Activated T-helper 17 cell treated with anti-CD3 and anti-CD28 coated beads, Interleukin-2, amount 50 U/mL, for 72 hours (primary cell): Measurements from ENCODE around the gene PEPD. TPM values are rescaled to one million over a fixed set of nuclear protein-coding genes. Genes with fewer than 3 reads are reported as not detected.
A peak's percentile ranks its signal among the peaks of the same experiment; 100 is the strongest.

Source experiments
- ATAC-seq: fragments of 150-1000 bp; cut with Tn5 transposase; replicated peaks from 2 replicates; pipeline ENCODE4 v1.10.0; 2021; ENCODE audit warnings: mild to moderate bottlenecking, moderate library complexity
- H3K27ac Mint-ChIP-seq: one replicate; pipeline ENCODE4 v1.8.0; 2022; ENCODE audit warnings: mixed read lengths
- H3K27me3 Mint-ChIP-seq: one replicate; pipeline ENCODE4 v1.8.0; 2022; ENCODE audit warnings: mixed read lengths
- H3K36me3 Mint-ChIP-seq: one replicate; pipeline ENCODE4 v1.8.0; 2022; ENCODE audit warnings: low read depth, mild to moderate bottlenecking, mixed read lengths
- H3K4me1 Mint-ChIP-seq: one replicate; pipeline ENCODE4 v1.8.0; 2022; ENCODE audit warnings: mixed read lengths
- H3K4me3 Mint-ChIP-seq: one replicate; pipeline ENCODE4 v1.8.0; 2022; ENCODE audit warnings: mild to moderate bottlenecking, mixed read lengths
- H3K9me3 Mint-ChIP-seq: one replicate; pipeline ENCODE4 v1.8.0; 2022; ENCODE audit warnings: mixed read lengths
- total RNA-seq, 2 donors: library from RNA; stranded (reverse); gene quantifications; one replicate each; pipeline ENCODE4 v1.2.3, GENCODE V29; 2022

Gene PEPD
- total RNA-seq, 2 donors from 2014 or later = 16.4 to 33.1 TPM

DNA sequence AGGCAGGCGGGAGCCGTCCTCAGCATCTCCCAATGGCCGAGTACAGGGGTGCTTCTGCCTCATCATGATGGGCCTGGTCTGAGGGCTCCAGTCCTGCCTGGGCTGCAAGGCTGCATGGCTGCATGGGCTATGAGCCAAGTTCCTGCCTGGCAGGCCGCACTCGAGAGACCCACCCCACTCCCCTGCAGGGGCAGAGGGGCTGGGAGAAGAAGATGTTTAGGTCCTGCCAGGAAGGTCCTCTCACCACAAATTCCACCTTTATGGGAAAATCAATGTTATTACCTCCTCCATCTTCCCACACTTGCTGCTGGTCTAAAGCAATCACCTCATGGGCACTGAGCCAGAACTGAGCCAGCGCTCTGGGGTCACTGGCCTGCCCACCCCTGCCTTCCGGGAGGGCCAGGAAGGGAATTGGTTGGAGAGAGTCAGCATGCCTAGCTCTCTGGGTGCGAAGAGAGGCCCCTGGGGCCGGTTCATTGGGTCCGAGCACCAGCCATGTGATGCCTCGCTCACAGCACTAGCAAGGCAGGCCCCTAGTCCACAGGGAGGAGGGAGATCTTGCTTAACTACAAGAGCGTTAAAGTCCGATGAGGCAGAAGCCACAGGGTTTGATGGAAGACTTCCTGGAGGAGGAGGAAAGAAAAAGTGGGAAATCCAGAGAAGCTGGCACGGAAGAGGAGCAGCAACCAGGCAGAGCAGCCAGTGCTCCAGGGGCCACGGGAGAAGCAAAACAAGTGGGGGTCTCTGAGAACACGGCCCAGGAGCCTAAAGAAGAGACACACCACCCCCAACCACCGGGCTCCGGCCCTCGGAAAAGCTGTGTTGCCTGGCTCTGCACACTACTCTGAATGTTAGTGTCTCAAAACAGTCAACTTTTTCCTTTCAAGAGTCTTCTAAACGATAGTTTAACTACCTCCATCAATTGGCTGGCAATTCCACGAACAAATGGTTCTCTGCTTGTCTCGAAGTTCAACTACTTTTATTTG, 84.9 kb downstream of the PEPD start:
- no peaks in the 10 kb centered on the region for H3K9me3 Mint-ChIP-seq
- H3K27ac Mint-ChIP-seq = no peak overlapping the region
- no peaks in the 10 kb centered on the region for H3K36me3 Mint-ChIP-seq
- H3K27me3 Mint-ChIP-seq = no peaks in the 10 kb centered on the region
- peaks cover 3% of the 10 kb centered on the region for H3K4me1 Mint-ChIP-seq
- ATAC-seq = no peak
- no peak overlapping the region for H3K4me3 Mint-ChIP-seq

DNA sequence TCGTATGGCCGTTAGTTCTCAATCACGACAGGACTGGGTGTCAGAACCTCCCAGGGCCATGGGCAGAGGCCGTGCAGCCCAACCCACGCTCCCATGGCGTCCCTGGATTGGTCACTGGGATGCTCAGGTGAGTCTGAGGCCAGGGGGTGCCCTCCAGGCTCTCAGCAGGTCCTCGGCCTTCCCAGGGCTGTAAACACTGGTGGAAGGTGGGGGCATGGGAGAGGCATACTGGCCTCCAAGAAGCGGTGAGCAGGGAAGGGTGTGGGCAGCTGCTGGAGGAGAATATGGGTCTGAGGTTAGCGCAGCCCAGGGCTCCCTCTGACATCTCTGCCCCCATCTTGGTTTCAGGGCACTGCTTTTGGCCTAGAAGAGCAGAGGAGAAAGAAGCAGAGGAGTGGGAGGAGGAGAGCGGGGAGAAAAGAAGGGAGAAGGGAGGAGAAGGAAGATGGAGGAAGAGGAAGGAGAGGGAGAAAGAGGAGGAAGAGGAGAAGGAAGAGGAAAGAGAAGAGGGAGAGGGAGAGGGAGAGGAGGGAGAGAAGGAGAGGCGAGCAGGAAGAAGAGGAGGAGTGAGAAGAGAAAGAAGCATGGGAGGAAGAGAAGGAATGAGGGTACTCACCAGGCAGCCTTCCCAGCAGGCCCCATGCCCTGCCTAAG, 85.8 kb downstream of the PEPD start:
- Mint-ChIP-seq H3K4me3 (no peak overlapping the region), H3K36me3 (no peaks in the 10 kb centered on the region), H3K27me3 (no peaks in the 10 kb centered on the region), H3K9me3 (no peaks in the 10 kb centered on the region), H3K4me1 (peaks cover 7% of the 10 kb centered on the region), H3K27ac (peak overlapping the region; percentile 20)
- ATAC-seq = no peak

DNA sequence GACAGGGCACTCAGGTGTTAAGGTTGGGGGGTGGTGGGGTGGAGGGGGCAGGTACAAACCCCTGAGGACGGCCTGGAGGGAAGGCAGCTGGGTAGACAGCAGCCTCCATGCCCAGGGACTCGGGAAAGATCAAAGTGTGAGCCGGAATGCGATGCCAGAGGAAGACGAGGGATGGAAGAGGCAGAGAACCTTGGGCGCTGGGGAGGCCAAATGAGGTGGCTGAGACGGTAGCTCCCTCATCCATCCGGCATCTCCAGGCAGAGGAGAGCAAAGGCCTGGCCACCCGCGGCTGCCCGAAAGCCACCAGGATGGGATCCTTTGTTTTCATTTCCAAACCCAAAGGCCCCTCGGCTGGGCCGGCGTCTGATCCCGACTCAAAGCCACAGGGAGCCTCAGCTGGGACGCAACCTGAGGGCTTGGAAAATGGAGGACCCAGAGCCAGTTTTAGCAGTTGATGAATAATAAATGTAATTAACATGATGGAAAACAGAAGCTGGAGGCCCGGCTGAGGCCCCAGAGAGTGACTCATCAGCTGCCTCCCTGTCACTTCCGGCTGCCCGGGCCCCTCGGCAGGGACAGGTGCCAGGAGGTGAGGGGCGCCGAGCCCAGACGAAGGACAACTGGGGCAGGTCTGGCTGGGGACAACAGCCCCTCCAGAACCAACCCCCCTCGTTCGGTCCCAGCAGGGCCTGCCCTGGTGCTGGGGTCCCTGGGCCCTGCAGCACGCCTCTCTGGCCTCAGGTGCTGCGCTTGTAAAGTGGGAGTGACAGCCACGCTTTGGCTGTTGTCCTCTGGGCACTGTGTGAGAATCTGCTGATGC, 86.5 kb downstream of the PEPD start:
- Mint-ChIP-seq H3K27me3 (no peaks in the 10 kb centered on the region), H3K4me3 (no peak overlapping the region), H3K27ac (no peak overlapping the region), H3K36me3 (no peaks in the 10 kb centered on the region), H3K4me1 (peaks cover 11% of the 10 kb centered on the region), H3K9me3 (no peaks in the 10 kb centered on the region)
- no peak for ATAC-seq

DNA sequence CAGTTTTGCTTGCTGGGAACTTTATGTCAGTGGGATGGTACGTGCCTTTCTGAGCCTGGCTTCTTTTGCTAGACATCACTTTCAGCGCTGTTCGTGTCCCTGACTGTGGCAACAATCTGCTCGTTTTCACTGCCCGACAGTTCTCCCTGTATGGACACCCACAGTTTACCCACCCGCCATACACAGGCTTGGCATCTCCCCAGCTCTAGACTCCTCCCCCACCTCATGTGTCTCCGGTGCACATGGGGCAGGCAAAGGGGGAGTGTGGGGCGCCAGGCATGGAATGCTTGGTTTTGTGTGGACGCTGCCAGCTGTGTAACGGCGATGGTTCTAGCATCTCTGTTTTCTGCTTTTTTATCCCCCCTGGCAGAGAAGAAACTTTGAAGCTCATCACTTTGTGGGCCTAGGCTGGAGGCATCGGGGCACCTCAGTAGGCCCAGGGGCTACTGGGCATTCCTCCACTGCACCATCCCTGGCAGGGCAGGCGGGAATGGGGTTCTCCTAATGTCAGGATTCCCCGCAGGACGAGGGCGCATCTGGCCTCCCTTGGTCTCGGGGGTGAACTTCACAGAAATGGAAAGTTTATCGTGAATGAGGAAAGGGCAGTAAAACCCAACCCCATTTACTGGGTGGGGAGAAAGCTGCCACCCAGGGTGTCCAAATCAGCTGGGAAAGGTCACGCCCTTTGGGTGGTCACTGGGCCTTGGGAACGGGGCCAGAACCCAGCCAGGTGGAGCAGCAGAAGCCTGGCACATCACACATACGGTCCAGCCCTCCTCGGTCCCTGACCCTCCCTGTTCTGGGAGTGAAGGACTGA, 87.3 kb downstream of the PEPD start:
- H3K27me3 Mint-ChIP-seq = no peaks in the 10 kb centered on the region
- no peak for ATAC-seq

DNA sequence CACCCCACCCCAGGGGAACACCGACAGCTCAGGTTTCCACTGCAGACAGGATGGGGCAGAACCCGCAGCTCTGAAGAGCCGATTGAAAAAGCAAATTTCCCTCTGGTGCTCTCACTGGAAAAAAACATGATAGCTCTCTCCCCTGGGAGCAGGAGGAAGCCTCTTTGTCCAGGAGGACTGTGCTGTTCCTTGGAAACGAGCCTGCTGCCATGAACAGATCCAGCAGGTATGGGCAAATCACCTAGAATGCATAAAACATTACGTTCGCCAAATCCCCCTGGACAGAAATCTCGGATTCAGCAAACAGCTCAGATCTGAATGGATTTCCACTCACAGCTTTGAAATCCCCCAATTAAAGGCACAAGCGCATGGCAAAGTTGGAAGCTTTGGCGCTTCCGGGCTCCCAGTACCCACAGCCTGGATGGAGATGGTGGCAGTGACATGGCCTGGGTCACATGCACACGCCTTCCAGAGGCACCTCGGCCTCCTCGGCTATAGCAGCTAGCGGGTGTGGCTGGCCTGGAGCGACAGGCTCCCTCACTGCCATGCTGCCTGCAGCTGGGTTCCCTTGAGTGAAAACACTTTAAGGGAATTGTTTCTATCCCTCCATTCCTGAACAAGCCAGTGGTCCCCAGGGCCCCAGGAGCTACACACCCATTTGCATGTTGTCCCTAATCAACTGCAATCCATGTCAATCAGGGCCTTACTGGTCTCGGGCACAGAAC, 89.0 kb downstream of the PEPD start:
- no peak overlapping the region for H3K4me3 Mint-ChIP-seq
- no peak for ATAC-seq
- H3K4me1 Mint-ChIP-seq = peaks cover 11% of the 10 kb centered on the region
- H3K9me3 Mint-ChIP-seq = no peaks in the 10 kb centered on the region
- H3K27me3 Mint-ChIP-seq = no peaks in the 10 kb centered on the region
- H3K36me3 Mint-ChIP-seq = no peaks in the 10 kb centered on the region
- H3K27ac Mint-ChIP-seq = no peak overlapping the region

More for the DNA sequence above, 87.3 kb downstream of the PEPD start:
- Mint-ChIP-seq H3K36me3 (no peaks in the 10 kb centered on the region), H3K4me1 (peaks cover 11% of the 10 kb centered on the region), H3K27ac (no peak overlapping the region), H3K4me3 (no peak overlapping the region), H3K9me3 (no peaks in the 10 kb centered on the region)

DNA sequence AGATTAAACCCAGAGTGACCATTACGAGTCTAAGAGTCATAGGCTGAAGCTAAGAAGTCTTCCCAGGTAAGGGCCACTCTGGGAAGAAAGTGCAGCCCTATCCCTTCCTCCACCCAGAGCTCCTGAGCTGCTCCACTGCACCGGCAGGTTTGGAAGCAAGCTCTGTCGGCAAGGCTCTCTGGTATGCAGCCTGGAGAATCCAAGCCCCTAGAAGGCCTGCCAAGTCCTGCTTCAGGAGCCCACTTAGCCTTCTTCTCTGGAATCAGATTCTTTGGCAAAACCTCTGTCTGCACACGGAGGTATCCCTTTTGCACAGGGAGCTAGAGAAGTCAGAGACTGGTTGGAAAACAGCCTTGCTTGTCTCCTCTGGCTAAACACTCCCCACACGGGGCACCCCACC, 89.6 kb downstream of the PEPD start:
- no peak for ATAC-seq
- no peaks in the 10 kb centered on the region for H3K9me3 Mint-ChIP-seq
- H3K27me3 Mint-ChIP-seq = no peaks in the 10 kb centered on the region
- peaks cover 11% of the 10 kb centered on the region for H3K4me1 Mint-ChIP-seq
- no peak overlapping the region for H3K27ac Mint-ChIP-seq
- no peak overlapping the region for H3K4me3 Mint-ChIP-seq
- no peaks in the 10 kb centered on the region for H3K36me3 Mint-ChIP-seq

DNA sequence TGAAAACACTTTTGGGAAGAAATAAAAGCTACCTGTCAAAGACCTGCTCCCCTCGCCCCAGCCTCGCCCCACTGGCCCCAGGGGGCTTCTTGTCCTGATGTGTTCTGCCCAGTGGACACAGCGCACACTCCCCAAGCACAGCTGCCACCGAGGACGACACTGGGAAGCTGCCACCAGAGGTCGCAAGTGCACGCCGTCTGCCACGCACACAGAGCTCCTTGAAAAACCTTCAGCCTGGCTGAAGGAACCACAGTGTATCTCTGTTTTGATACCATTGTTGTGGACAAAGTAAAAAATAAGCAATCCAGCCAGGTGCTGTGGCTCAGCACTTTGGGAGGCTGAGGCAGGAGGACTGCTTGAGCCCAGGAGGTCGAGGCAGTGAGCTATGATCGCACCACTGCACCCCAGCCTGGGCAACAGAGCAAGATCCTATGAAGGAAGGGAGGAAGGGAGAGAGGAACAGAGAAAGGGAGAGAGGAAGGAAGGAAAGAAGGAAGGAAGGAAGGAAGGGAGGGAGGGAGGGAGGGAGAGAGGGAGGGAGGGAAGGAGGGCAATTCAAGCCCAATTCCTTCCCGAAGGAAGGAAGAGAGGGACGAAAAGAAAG, 90.8 kb downstream of the PEPD start:
- Mint-ChIP-seq H3K27me3 (no peaks in the 10 kb centered on the region), H3K4me1 (peaks cover 11% of the 10 kb centered on the region), H3K4me3 (peak overlapping the region; percentile 65), H3K9me3 (no peaks in the 10 kb centered on the region), H3K36me3 (no peaks in the 10 kb centered on the region), H3K27ac (peak overlapping the region; percentile 78)
- ATAC-seq = peak; percentile 94

DNA sequence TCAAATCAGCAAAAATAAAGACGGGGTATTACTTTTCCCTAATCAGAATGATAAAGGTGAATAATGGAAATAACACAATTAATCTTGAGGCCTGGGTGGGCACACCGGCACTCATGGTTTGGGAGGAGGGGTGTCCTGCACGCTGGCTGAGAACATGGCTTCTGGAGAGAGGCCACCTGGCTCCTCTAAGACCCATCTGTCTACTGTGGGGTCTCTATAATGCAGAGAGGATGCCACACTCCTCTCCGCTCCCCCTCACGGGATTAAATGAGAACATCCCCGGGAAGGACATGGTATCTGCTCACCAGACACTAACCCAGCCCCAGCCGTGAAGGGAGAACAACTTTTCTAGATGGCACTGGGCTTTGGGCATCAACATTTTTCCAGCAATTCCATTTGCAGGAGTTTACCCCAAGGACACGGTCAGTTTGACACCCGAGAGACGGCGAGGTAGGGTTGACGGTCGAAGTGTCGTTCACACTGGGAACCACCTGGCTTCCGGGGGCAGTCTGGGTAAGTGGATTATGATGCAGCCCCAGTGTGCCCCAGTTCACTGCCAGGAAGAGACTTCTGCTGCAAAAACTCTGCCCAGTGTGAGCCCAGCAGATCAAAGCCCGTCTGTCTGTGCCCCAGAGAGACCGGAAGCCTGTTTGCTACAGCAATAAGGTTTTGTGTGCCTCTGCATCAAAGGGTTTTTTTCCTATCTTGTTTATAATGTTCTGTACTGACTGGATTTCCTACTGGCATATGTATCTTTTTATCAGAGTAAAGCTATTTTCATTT, 91.5 kb downstream of the PEPD start:
- Mint-ChIP-seq H3K9me3 (no peaks in the 10 kb centered on the region), H3K4me3 (peak overlapping the region; percentile 65), H3K27me3 (no peaks in the 10 kb centered on the region), H3K36me3 (no peaks in the 10 kb centered on the region), H3K27ac (peak overlapping the region; percentile 78), H3K4me1 (peaks cover 11% of the 10 kb centered on the region)
- ATAC-seq = peak; percentile 73

DNA sequence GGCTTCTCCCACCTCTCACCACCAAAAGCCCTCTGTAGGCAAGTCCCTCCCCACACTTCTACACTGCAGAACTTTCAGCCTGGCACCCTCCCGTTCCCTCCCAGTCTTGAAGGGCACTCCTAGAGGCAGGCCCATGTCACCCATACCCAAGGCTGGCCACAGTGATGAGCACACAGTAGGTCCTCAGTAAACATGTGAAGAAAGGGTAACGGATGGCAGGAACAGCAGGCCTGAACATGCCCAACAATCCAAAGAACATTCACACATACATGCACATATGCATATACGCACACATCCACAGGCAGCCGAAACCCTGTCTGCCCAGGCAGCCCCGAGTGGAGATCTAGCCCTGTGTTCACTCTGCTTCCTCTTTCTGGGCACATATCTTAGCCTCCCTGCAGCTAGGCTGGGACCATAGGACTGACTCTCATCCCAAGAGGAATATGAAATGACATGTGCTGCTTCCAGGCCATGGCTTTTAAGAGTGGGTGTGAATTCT, 92.9 kb downstream of the PEPD start:
- peaks cover 11% of the 10 kb centered on the region for H3K4me1 Mint-ChIP-seq
- H3K27me3 Mint-ChIP-seq = no peaks in the 10 kb centered on the region
- H3K9me3 Mint-ChIP-seq = no peaks in the 10 kb centered on the region
- no peak overlapping the region for H3K4me3 Mint-ChIP-seq
- H3K36me3 Mint-ChIP-seq = no peaks in the 10 kb centered on the region
- H3K27ac Mint-ChIP-seq = no peak overlapping the region
- no peak for ATAC-seq

DNA sequence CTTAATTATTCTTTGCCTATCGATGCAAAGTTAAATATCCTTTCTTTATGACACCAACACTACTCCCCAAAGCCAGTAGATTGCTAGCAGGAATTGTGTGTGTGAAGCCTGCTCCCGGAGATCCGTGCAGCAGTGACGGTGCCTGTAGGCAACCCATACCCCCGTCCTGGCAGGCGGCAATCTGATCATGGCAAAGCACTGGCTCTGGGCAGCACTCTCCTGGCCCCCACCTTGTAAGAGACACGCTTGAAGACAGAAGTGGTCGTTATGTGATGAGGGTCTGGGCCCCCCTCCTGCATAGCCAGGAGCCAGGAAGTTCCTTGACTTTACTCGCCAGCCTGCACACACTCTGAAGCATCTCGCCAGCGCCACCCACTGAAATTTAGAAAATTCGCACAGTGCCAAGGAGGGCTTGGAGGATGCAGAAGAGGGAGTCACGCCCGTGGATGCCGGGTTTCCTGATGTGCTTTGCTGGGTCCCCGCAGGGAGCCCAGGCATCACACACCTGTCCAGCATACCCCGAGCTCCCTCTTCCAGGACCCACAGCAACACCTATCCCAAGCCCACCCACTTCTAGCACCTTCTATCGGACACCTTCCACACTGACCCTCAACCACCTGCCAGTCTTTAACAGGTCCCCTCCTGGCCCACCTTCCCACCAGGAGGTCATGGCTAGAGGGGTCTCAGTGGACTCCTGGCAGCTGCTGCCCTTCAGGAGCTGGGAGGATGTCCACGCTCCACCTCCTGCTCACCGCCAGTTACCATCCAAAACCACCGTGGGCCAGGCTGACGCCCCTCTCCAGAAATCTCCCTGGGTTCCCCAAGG, 93.6 kb downstream of the PEPD start:
- peaks cover 11% of the 10 kb centered on the region for H3K4me1 Mint-ChIP-seq
- H3K9me3 Mint-ChIP-seq = no peaks in the 10 kb centered on the region
- no peaks in the 10 kb centered on the region for H3K36me3 Mint-ChIP-seq
- ATAC-seq = no peak
- no peak overlapping the region for H3K4me3 Mint-ChIP-seq
- H3K27ac Mint-ChIP-seq = no peak overlapping the region
- no peaks in the 10 kb centered on the region for H3K27me3 Mint-ChIP-seq

DNA sequence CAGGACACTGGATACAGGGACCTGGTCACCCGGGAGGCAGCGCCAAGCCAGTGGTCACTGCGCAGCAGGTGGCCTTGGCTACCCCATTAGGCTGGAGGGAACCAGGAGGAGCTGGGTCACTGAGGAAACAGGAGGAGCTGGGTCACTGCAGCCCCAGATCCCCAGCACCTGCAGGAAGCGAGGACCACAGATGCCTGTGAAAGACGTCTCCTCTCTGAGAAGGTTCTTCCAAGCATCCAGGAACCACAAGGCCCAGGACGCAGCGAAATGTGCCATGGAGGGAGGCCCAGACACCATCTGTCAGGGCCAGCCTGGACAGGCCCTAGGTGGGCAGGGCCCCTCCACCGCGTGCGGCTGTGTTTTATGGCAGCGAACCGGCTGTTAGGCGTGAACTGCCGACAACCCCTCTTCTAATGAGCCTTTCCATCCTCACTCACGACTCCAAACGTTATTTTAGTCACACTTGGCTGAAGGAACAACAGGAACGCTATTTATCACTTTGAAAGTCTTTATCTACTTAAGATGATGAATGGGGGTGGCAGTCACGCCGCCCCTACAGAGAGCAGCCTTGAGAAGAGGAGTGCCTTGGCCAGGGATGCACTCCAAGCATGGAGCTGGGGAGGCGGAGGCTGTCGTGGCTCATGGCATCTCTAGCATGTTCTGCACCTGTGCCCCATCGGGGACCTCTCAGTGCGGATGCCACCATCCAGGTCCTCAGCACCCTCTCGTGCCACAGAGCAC, 94.8 kb downstream of the PEPD start:
- ATAC-seq = no peak
- no peak overlapping the region for H3K4me3 Mint-ChIP-seq
- H3K4me1 Mint-ChIP-seq = peaks cover 11% of the 10 kb centered on the region
- no peaks in the 10 kb centered on the region for H3K36me3 Mint-ChIP-seq
- no peaks in the 10 kb centered on the region for H3K27me3 Mint-ChIP-seq
- no peak overlapping the region for H3K27ac Mint-ChIP-seq
- H3K9me3 Mint-ChIP-seq = no peaks in the 10 kb centered on the region
